IMR-90 (cell line): Measurements from ENCODE around the gene SLC44A1. TPM values are rescaled to one million over a fixed set of nuclear protein-coding genes. Genes with fewer than 3 reads are reported as not detected.

Experiments used
- ATAC-seq: fragments of 200-7000 bp; cut with Tn5 transposase; 2 replicates; pipeline ENCODE4 v1.9.1; 2020; ENCODE audit warnings: low read depth, mild to moderate bottlenecking, moderate library complexity
- BruUV-seq: library from RNA; stranded (reverse); fragments of 400-500 nt; replicated peaks from 2 replicates; lab custom pipeline; 2021; lab: Mats Ljungman, UMichigan
- CTCF ChIA-PET: fragments of 300-600 bp; formaldehyde crosslinking; extraction: SDS; loops from one replicate; lab custom pipeline; 2021; ENCODE audit warnings: antibody characterized with exemption; lab: Yijun Ruan, JAX
- POLR2A ChIA-PET: fragments of 300-600 bp; sonication (Branson Sonifier 250); formaldehyde crosslinking; loops from one replicate; lab custom pipeline; 2022; ENCODE audit warnings: antibody characterized with exemption; ENCODE audit not compliant: unreplicated experiment; lab: Charles Lee
- DNase-seq: peaks from one replicate; pipeline ENCODE4 v3.0.0; 2013
- H2AFZ ChIP-seq: replicated peaks from 2 replicates; pipeline ENCODE3; 2013; ENCODE audit warnings: low read length, mild to moderate bottlenecking; ENCODE audit not compliant: poor library complexity
- H2AK5ac ChIP-seq: 2 replicates; pipeline ENCODE4 v1.6.1; 2013; ENCODE audit warnings: low read depth, low read length, inconsistent platforms
- H2AK9ac ChIP-seq: replicated peaks from 2 replicates; pipeline ENCODE3; 2013; ENCODE audit warnings: mild to moderate bottlenecking, low read depth, low read length, moderate library complexity; ENCODE audit not compliant: poor library complexity
- H2BK120ac ChIP-seq: 2 replicates; pipeline ENCODE4 v1.6.1; 2013; ENCODE audit warnings: low read depth, low read length, inconsistent platforms
- H2BK15ac ChIP-seq: 3 replicates; pipeline ENCODE4 v1.6.1; 2013; ENCODE audit warnings: low read depth, low read length, inconsistent platforms
- H2BK20ac ChIP-seq: 2 replicates; pipeline ENCODE4 v1.6.1; 2013; ENCODE audit warnings: low read depth, mild to moderate bottlenecking, inconsistent platforms, low read length, moderate library complexity
- H2BK5ac ChIP-seq: 2 replicates; pipeline ENCODE4 v1.6.1; 2013; ENCODE audit warnings: mild to moderate bottlenecking, low read depth, low read length, inconsistent platforms; ENCODE audit not compliant: poor library complexity, severe bottlenecking
- H3K14ac ChIP-seq: replicated peaks from 2 replicates; pipeline ENCODE4 v1.6.1; 2013; ENCODE audit warnings: low read depth, low read length, inconsistent platforms
- H3K18ac ChIP-seq: 2 replicates; pipeline ENCODE4 v1.6.1; 2013; ENCODE audit warnings: low read depth, low read length, control low read depth
- H3K23ac ChIP-seq: 2 replicates; pipeline ENCODE4 v1.6.1; 2013; ENCODE audit warnings: low read depth, low read length, inconsistent platforms
- H3K27ac ChIP-seq: 2 replicates; pipeline ENCODE4 v1.5.1; 2013; ENCODE audit warnings: mild to moderate bottlenecking, control low read depth, low read length; ENCODE audit not compliant: insufficient read depth
- H3K27me3 ChIP-seq: 2 replicates; pipeline ENCODE4 v1.6.1; 2013; ENCODE audit warnings: low read length; ENCODE audit not compliant: control insufficient read depth, insufficient read depth
- H3K36me3 ChIP-seq: 2 replicates; pipeline ENCODE4 v1.6.1; 2013; ENCODE audit warnings: low read length, mixed read lengths; ENCODE audit not compliant: control insufficient read depth, insufficient read depth
- H3K4ac ChIP-seq: 2 replicates; pipeline ENCODE4 v1.6.1; 2013; ENCODE audit warnings: low read depth, low read length, inconsistent platforms
- H3K4me1 ChIP-seq: 2 replicates; pipeline ENCODE4 v1.6.1; 2013; ENCODE audit warnings: low read length, mixed read lengths; ENCODE audit not compliant: control insufficient read depth, insufficient read depth
- H3K4me2 ChIP-seq: 2 replicates; pipeline ENCODE4 v1.6.1; 2013; ENCODE audit warnings: low read depth, mild to moderate bottlenecking, control low read depth, low read length, moderate library complexity
- H3K4me3 ChIP-seq: 2 replicates; pipeline ENCODE4 v1.5.1; 2013; ENCODE audit warnings: low read depth, mild to moderate bottlenecking, control low read depth, low read length, moderate library complexity; ENCODE audit not compliant: insufficient read depth
- H3K56ac ChIP-seq: 2 replicates; pipeline ENCODE4 v1.6.1; 2013; ENCODE audit warnings: low read length, inconsistent platforms; ENCODE audit not compliant: insufficient read depth; ENCODE audit errors: extremely low read depth
- H3K79me1 ChIP-seq, 2 experiments: 2 replicates each; pipeline ENCODE4 v1.6.1; 2013; ENCODE audit warnings: low read length in 2 of 2, inconsistent platforms in 1 of 2, low read depth in 1 of 2
- H3K9ac ChIP-seq: 2 replicates; pipeline ENCODE4 v1.6.1; 2013; ENCODE audit warnings: low read depth, low read length, control low read depth
- H3K9me1 ChIP-seq: 2 replicates; pipeline ENCODE4 v1.6.1; 2013; ENCODE audit warnings: low read length, inconsistent platforms; ENCODE audit not compliant: insufficient read depth
- H3K9me3 ChIP-seq: 2 replicates; pipeline ENCODE4 v1.6.1; 2013; ENCODE audit warnings: low read length; ENCODE audit not compliant: control insufficient read depth, insufficient read depth
- H4K20me1 ChIP-seq: 2 replicates; pipeline ENCODE4 v1.6.1; 2013; ENCODE audit warnings: low read length, inconsistent platforms; ENCODE audit not compliant: insufficient read depth
- H4K5ac ChIP-seq: 2 replicates; pipeline ENCODE4 v1.6.1; 2013; ENCODE audit warnings: mild to moderate bottlenecking, low read depth, low read length, control low read depth
- H4K8ac ChIP-seq, 2 experiments: 2 replicates each; pipeline ENCODE4 v1.6.1; 2013; ENCODE audit warnings: low read depth in 2 of 2, low read length in 2 of 2, control low read depth in 1 of 2, inconsistent platforms in 1 of 2
- H4K91ac ChIP-seq: 2 replicates; pipeline ENCODE4 v1.6.1; 2013; ENCODE audit warnings: low read depth, low read length, inconsistent platforms; ENCODE audit not compliant: insufficient read depth
- BHLHE40 ChIP-seq: fragments of 150-350 bp; IDR thresholded peaks from 2 replicates; pipeline ENCODE4 v1.6.1; 2016; ENCODE audit warnings: mild to moderate bottlenecking, low read depth, low read length
- CEBPB ChIP-seq: IDR thresholded peaks from 2 replicates; pipeline ENCODE4 v1.6.1; 2012; ENCODE audit warnings: low read depth, low read length, improper control_type of control experiment
- CHD1 ChIP-seq: IDR thresholded peaks from 2 replicates; pipeline ENCODE4 v1.6.1; 2012; ENCODE audit warnings: low read depth, low read length, improper control_type of control experiment
- CTCF ChIP-seq: conservative IDR thresholded peaks from 2 replicates; pipeline ENCODE4 v1.5.1; 2012; ENCODE audit warnings: mild to moderate bottlenecking, low read depth, low read length, improper control_type of control experiment
- MAFK ChIP-seq: IDR thresholded peaks from 2 replicates; pipeline ENCODE4 v1.6.1; 2012; ENCODE audit warnings: low read depth, low read length, improper control_type of control experiment
- MAZ ChIP-seq: IDR thresholded peaks from 2 replicates; pipeline ENCODE4 v1.6.1; 2012; ENCODE audit warnings: low read depth, mild to moderate bottlenecking, low read length, improper control_type of control experiment, moderate library complexity, borderline replicate concordance
- MXI1 ChIP-seq: IDR thresholded peaks from 2 replicates; pipeline ENCODE4 v1.6.1; 2012; ENCODE audit warnings: low read depth, mild to moderate bottlenecking, low read length, moderate library complexity, borderline replicate concordance
- NFE2L2 ChIP-seq: fragments of 150-350 bp; IDR thresholded peaks from 2 replicates; pipeline ENCODE4 v1.6.1; 2016; ENCODE audit warnings: low read depth, mild to moderate bottlenecking, low read length
- RAD21 ChIP-seq: IDR thresholded peaks from 2 replicates; pipeline ENCODE4 v1.6.1; 2012; ENCODE audit warnings: low read length, improper control_type of control experiment
- RCOR1 ChIP-seq: IDR thresholded peaks from 2 replicates; pipeline ENCODE4 v1.6.1; 2012; ENCODE audit warnings: mild to moderate bottlenecking, low read length, improper control_type of control experiment; ENCODE audit not compliant: insufficient replicate concordance
- dilution Hi-C: fragments of 300-500 bp; cut with HindIII; formaldehyde crosslinking; loops from one replicate; pipeline ENCODE4 v1.14.3; 2018; ENCODE audit warnings: low sequenced_read_pairs; ENCODE audit not compliant: unreplicated experiment
- in situ Hi-C: fragments of 300-500 bp; cut with MboI; formaldehyde crosslinking; loops from 3 replicates; pipeline ENCODE4 v1.14.3; 2019; ENCODE audit warnings: low sequenced_read_pairs, inconsistent platforms, mixed read lengths
- intact Hi-C: fragments of 100-400 bp; cut with micrococcal nuclease; formaldehyde crosslinking; loops from 2 replicates; pipeline ENCODE4 v1.10.0; 2022
- polyA plus RNA-seq, 3 experiments: library from polyadenylated mRNA; depleted of rRNA; stranded (reverse); fragments of >200 nt; gene quantifications; 2 replicates each; pipeline ENCODE4 v1.2.3, GENCODE V29; 2012; ENCODE audit warnings: low replicate concordance in 1 of 3
- total RNA-seq: library from RNA; depleted of rRNA; stranded (reverse); fragments of >200 nt; gene quantifications from 2 replicates; pipeline ENCODE4 v1.2.3, GENCODE V29; 2012

The SLC44A1 gene
- total and polyA plus RNA-seq, 2 of the 4 experiments (the other 2 are of a cell fraction): 5.2 to 21.7 TPM

GRCh38 chr9:105313238-105313637 is 68.8 kb downstream of the SLC44A1 start:
- in situ Hi-C loops: no loop called here
- H3K27ac ChIP-seq: no peak overlapping the region
- CTCF ChIA-PET: no interaction called here

More at GRCh38 chr9:105313238-105313637, 68.8 kb downstream of the SLC44A1 start:
- no peak overlapping the region for H3K9ac ChIP-seq
- no peak overlapping the region for H4K5ac ChIP-seq
- no peak overlapping the region for H4K8ac ChIP-seq
- no peak overlapping the region for H2BK15ac ChIP-seq
- no peak overlapping the region for H2AK5ac ChIP-seq
- H3K36me3 ChIP-seq: no peaks in the 10 kb centered on the region; the same call in 1 of the 2 replicates
- H3K56ac ChIP-seq: no peak overlapping the region
- H3K4ac ChIP-seq: no peak overlapping the region
- no peak overlapping the region for H3K4me2 ChIP-seq
- dilution Hi-C loops: no loop called here
- POLR2A ChIA-PET: no interaction called here
- no peak overlapping the region for H2BK120ac ChIP-seq
- H3K27me3 ChIP-seq: no peaks in the 10 kb centered on the region
- no peak overlapping the region for H3K4me3 ChIP-seq
- no peak overlapping the region for H2AK9ac ChIP-seq
- H3K18ac ChIP-seq: no peak overlapping the region
- H4K91ac ChIP-seq: no peak overlapping the region
- H3K14ac ChIP-seq: no peak overlapping the region
- no peak for TF ChIP-seq RAD21
- TF ChIP-seq RCOR1: no peak
- TF ChIP-seq CHD1: no peak
- no peak for TF ChIP-seq MAFK
- no peak for TF ChIP-seq MAZ
- TF ChIP-seq BHLHE40: no peak
- TF ChIP-seq MXI1: no peak
- TF ChIP-seq CEBPB: no peak
- no peak for TF ChIP-seq NFE2L2
- TF ChIP-seq CTCF: no peak
- no peak for DNase-seq
- BruUV-seq: no TSS peak
- H3K79me1 ChIP-seq: no peaks in the 10 kb centered on the region
- H3K4me1 ChIP-seq: no peaks in the 10 kb centered on the region
- peaks cover 3% of the 10 kb centered on the region; the same call in 1 of the 2 replicates for H3K9me1 ChIP-seq
- intact Hi-C loops: no loop called here
- H3K9me3 ChIP-seq: no peaks in the 10 kb centered on the region
- no peak for ATAC-seq
- no peak overlapping the region for H2AFZ ChIP-seq
- H2BK20ac ChIP-seq: no peak overlapping the region
- no peak overlapping the region for H2BK5ac ChIP-seq
- no peaks in the 10 kb centered on the region for H4K20me1 ChIP-seq
- H3K23ac ChIP-seq: no peak overlapping the region
